ENCODE data around the gene SLC22A23.

- TF ChIP-seq ZNF239 (tag by site-specific recombination; IDR thresholded peaks at IDR 0.05) (no peak), CTCF (tag by site-specific recombination; IDR thresholded peaks at IDR 0.05) (no peak), ATF2 (tag by site-specific recombination; IDR thresholded peaks at IDR 0.05; ENCODE audit: low read depth) (no peak), ZBTB7A (tag by site-specific recombination; IDR thresholded peaks at IDR 0.05; ENCODE audit: low read depth) (no peak), ZNF16 (tag by site-specific recombination; IDR thresholded peaks at IDR 0.05; ENCODE audit: low read depth) (no peak), ZNF335 (tag by site-specific recombination; conservative IDR thresholded peaks at IDR 0.05) (no peak), BCL6B (tag by site-specific recombination; IDR thresholded peaks at IDR 0.05) (no peak), REST (tag by site-specific recombination; IDR thresholded peaks at IDR 0.05) (no peak)
Observed at GRCh38 chr6:3328145-3328544, 128.7 kb downstream of the SLC22A23 start.
